A673 (cell line): ENCODE results near the gene BCL2. TPM values are rescaled to one million over a fixed set of nuclear protein-coding genes. Genes with fewer than 3 reads are reported as not detected.
A peak's percentile ranks its signal among the peaks of the same experiment; 100 is the strongest.

Source experiments
- BruUV-seq: library from RNA; stranded (reverse); fragments of 400-500 nt; replicated peaks from 2 replicates; lab custom pipeline; 2021; lab: Mats Ljungman, UMichigan
- CTCF ChIA-PET: fragments of 300-600 bp; sonication (Branson Sonifier 250); formaldehyde crosslinking; loops from one replicate; lab custom pipeline; 2022; ENCODE audit warnings: antibody characterized with exemption; lab: Charles Lee
- POLR2A ChIA-PET: fragments of 300-600 bp; sonication (Branson Sonifier 250); formaldehyde crosslinking; loops from one replicate; lab custom pipeline; 2022; ENCODE audit warnings: antibody characterized with exemption; ENCODE audit not compliant: low non-redundant PET; lab: Charles Lee
- DNase-seq: peaks from one replicate; pipeline ENCODE4 v3.0.0-alpha.2; 2015; ENCODE audit warnings: low spot score
- H3K27ac ChIP-seq: fragments of 200-600 bp; sonication (generic); 2 replicates; pipeline ENCODE4 v1.5.1; 2016; ENCODE audit warnings: mixed run types, low read depth, mild to moderate bottlenecking, mixed read lengths, antibody characterized with exemption, low read length; ENCODE audit not compliant: poor library complexity, severe bottlenecking
- H3K27me3 ChIP-seq: fragments of 200-600 bp; sonication (generic); replicated peaks from 2 replicates; pipeline ENCODE4 v1.6.1; 2017; ENCODE audit warnings: mixed run types, low read depth, mild to moderate bottlenecking, mixed read lengths, antibody characterized with exemption, low read length; ENCODE audit not compliant: insufficient read depth, poor library complexity
- H3K36me3 ChIP-seq: fragments of 200-600 bp; sonication (generic); 2 replicates; pipeline ENCODE4 v1.6.1; 2016; ENCODE audit warnings: mixed run types, mild to moderate bottlenecking, mixed read lengths, antibody characterized with exemption, low read length; ENCODE audit not compliant: insufficient read depth, poor library complexity, severe bottlenecking
- H3K4me1 ChIP-seq: fragments of 200-600 bp; sonication (generic); 2 replicates; pipeline ENCODE4 v1.6.1; 2017; ENCODE audit warnings: mixed run types, mild to moderate bottlenecking, mixed read lengths, antibody characterized with exemption, low read length; ENCODE audit not compliant: insufficient read depth, poor library complexity, severe bottlenecking
- H3K4me3 ChIP-seq: fragments of 200-600 bp; sonication (generic); 2 replicates; pipeline ENCODE4 v1.5.1; 2016; ENCODE audit warnings: low read depth, mixed run types, mild to moderate bottlenecking, mixed read lengths, low read length; ENCODE audit not compliant: poor library complexity, severe bottlenecking
- H3K9me3 ChIP-seq: fragments of 200-600 bp; sonication (generic); 2 replicates; pipeline ENCODE4 v1.6.1; 2016; ENCODE audit warnings: mixed run types, low read depth, mild to moderate bottlenecking, mixed read lengths, antibody characterized with exemption, low read length; ENCODE audit not compliant: poor library complexity, severe bottlenecking
- CTCF ChIP-seq: fragments of 300-800, 200-600 bp; sonication (generic); conservative IDR thresholded peaks from 2 replicates; pipeline ENCODE4 v1.5.1; 2017; ENCODE audit warnings: low read depth, mild to moderate bottlenecking, antibody characterized with exemption, low read length, moderate library complexity, mixed read lengths
- EZH2 ChIP-seq: fragments of 200-600 bp; sonication (generic); IDR thresholded peaks from 2 replicates; pipeline ENCODE4 v1.6.1; 2017; ENCODE audit warnings: borderline replicate concordance, low read depth, mild to moderate bottlenecking, mixed read lengths, antibody characterized with exemption, low read length; ENCODE audit not compliant: poor library complexity, severe bottlenecking
- intact Hi-C: fragments of 100-400 bp; cut with micrococcal nuclease; formaldehyde crosslinking; loops from one replicate; pipeline ENCODE4 v1.10.0; 2022; ENCODE audit not compliant: unreplicated experiment
- total RNA-seq: library from RNA; stranded (reverse); gene quantifications from 2 replicates; pipeline ENCODE4 v1.2.3, GENCODE V29; 2021

The BCL2 gene
- total RNA-seq, 1 experiment from 2014 or later: 24.9 TPM

- H3K27me3 ChIP-seq: no peaks in the 10 kb centered on the region
- TF ChIP-seq EZH2: no peak
- no peak for TF ChIP-seq CTCF
- no peak overlapping the region for H3K4me3 ChIP-seq
- BruUV-seq: no TSS peak
- peaks cover 100% of the 10 kb centered on the region for H3K36me3 ChIP-seq
- peaks cover 43% of the 10 kb centered on the region for H3K4me1 ChIP-seq
- POLR2A ChIA-PET: no interaction called here
- intact Hi-C loops: loop anchor here (10.0 kb wide), 1 partner anchor 158 kb away; no protein-coding TSS in a partner anchor
- CTCF ChIA-PET: no interaction called here
- DNase-seq: no peak
- H3K27ac ChIP-seq: peak overlapping the region; percentile 74
- no peaks in the 10 kb centered on the region for H3K9me3 ChIP-seq
These were observed 27.1 kb upstream of the BCL2 start for GRCh38 chr18:63346480-63347183.

DNA sequence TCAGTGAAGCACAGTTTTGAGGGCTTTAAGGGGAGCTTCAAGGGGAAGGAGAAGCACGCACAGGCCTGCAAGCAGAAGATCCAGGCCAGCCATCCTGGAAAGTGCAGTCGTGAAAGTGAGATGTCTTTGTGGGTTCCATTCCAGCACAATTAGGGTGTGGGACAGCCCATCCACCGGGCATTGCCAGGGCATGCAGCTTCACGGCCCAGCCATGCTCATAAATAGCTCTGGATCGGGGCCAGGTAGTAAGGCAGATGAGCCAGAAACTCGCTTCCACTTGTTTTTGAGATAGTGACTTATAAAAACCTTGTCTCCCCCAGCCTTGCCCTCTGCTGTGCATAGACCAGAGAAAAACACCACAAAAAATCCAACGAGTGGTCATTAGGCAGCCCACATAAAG is 26.5 kb upstream of the BCL2 start:
- Histone ChIP-seq H3K27ac (peak overlapping the region; percentile 74), H3K36me3 (peaks cover 100% of the 10 kb centered on the region), H3K4me3 (no peak overlapping the region), H3K27me3 (no peaks in the 10 kb centered on the region), H3K4me1 (peaks cover 49% of the 10 kb centered on the region), H3K9me3 (no peaks in the 10 kb centered on the region)
- intact Hi-C loops: loop anchor here (10.0 kb wide), 1 partner anchor 159 kb away; no protein-coding TSS in a partner anchor
- TF ChIP-seq EZH2: no peak
- TF ChIP-seq CTCF: no peak
- POLR2A ChIA-PET: no interaction called here
- CTCF ChIA-PET: no interaction called here
- DNase-seq: no peak
- no TSS peak for BruUV-seq

DNA sequence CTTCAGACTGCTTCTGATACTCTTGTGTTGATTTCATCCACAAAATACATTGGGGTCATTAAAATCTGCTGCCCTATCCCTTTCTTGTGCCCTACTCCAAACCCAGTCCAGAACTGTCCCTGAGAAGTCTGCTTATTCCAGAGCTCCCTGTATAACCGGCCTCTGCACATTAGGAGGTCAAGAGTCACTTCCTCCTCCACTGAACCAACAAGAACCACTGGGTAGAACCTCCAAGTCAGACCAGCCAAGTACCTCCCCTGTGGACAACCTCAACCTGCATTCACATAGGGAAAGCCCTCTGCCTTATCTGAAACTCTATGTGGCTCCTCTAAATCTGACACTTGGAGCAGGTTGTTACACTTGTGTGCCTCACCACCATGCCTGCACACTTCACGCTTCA is 25.3 kb upstream of the BCL2 start:
- ChIA-PET CTCF (no interaction called here), POLR2A (no interaction called here)
- Histone ChIP-seq H3K36me3 (peaks cover 100% of the 10 kb centered on the region), H3K4me1 (peaks cover 56% of the 10 kb centered on the region), H3K4me3 (no peak overlapping the region), H3K9me3 (no peaks in the 10 kb centered on the region), H3K27me3 (no peaks in the 10 kb centered on the region), H3K27ac (peak overlapping the region; percentile 74)
- no peak for DNase-seq
- TF ChIP-seq EZH2: no peak
- TF ChIP-seq CTCF: no peak
- no TSS peak for BruUV-seq
- intact Hi-C loops: loop anchor here (10.0 kb wide), 1 partner anchor 160 kb away; no protein-coding TSS in a partner anchor
